ENCODE data around the gene RBM23.

Gene RBM23

GRCh38 chr14:22885975-22886374 lies 33.0 kb downstream of the RBM23 start:
- no peak for DNase-seq (ENCODE audit: low spot score)

- no peak for DNase-seq (ENCODE audit: low spot score)
Observed at GRCh38 chr14:22884738-22885523, 34.0 kb downstream of the RBM23 start.

- no peak for DNase-seq (ENCODE audit: low spot score)
Observed at GRCh38 chr14:22884076-22884737, 34.7 kb downstream of the RBM23 start.

- DNase-seq (ENCODE audit: low spot score): peak; percentile 48
Observed at GRCh38 chr14:22883173-22883976, 35.6 kb downstream of the RBM23 start, which contains the start of gene REM2. Gene REM2, plus strand, starts transcription at chr14:22883222. Its CDS starts 66 bp downstream, at chr14:22883288.

- DNase-seq (ENCODE audit: low spot score): peak; percentile 47
Observed at GRCh38 chr14:22882529-22883172, 36.3 kb downstream of the RBM23 start.

- no peak for DNase-seq (ENCODE audit: low spot score)
Observed at GRCh38 chr14:22882064-22882463, 36.9 kb downstream of the RBM23 start.

GRCh38 chr14:22878271-22879246 lies 40.4 kb downstream of the RBM23 start:
- DNase-seq (ENCODE audit: low spot score): no peak

GRCh38 chr14:22877000-22877501 lies 41.9 kb downstream of the RBM23 start:
- DNase-seq (ENCODE audit: low spot score): no peak

GRCh38 chr14:22875748-22876319 lies 43.1 kb downstream of the RBM23 start:
- DNase-seq (ENCODE audit: low spot score): no peak

- DNase-seq (ENCODE audit: low spot score): no peak
Observed at GRCh38 chr14:22875003-22875747, 43.8 kb downstream of the RBM23 start.

- no peak for DNase-seq (ENCODE audit: low spot score)
Observed at GRCh38 chr14:22872833-22873520, 46.0 kb downstream of the RBM23 start.

- DNase-seq (ENCODE audit: low spot score): peak; percentile 90
Observed at GRCh38 chr14:22872033-22872832, 46.7 kb downstream of the RBM23 start.

GRCh38 chr14:22871224-22872032 lies 47.5 kb downstream of the RBM23 start, which contains the start of gene LRP10:
Gene LRP10, plus strand, starts transcription at chr14:22871740. Its CDS starts 564 bp downstream, at chr14:22872304.
- peak; percentile 91 for DNase-seq (ENCODE audit: low spot score)

- DNase-seq (ENCODE audit: low spot score): no peak
Observed at GRCh38 chr14:22870811-22871223, 48.1 kb downstream of the RBM23 start.

- DNase-seq (ENCODE audit: low spot score): no peak
Observed at GRCh38 chr14:22866874-22867273, 52.1 kb downstream of the RBM23 start.

GRCh38 chr14:22865424-22866405 lies 53.2 kb downstream of the RBM23 start:
- no peak for DNase-seq (ENCODE audit: low spot score)
